HAP-1 (cell line): ENCODE results near the gene TAL1.
"Not testable (repeated sequence)": the region's sequence is repeated elsewhere in the genome, so short reads cannot be mapped to it uniquely, and the experiment has no call there.

Experiments
- DNase-seq, 2 experiments: peaks; one replicate each; pipeline ENCODE4 v3.0.0-alpha.2; 2016 to 2020; ENCODE audit warnings: low spot score in 2 of 2
- H3K27me3 ChIP-seq: fragments of 250-450 bp; sonication (Bioruptor Pico); 2 replicates; pipeline ENCODE4 v1.5.1; 2020; ENCODE audit warnings: low read depth, mild to moderate bottlenecking, moderate library complexity
- H3K36me3 ChIP-seq: fragments of 250-450 bp; sonication (Bioruptor Pico); replicated peaks from 2 replicates; pipeline ENCODE4 v1.5.1; 2020; ENCODE audit warnings: mild to moderate bottlenecking
- H3K4me1 ChIP-seq: fragments of 250-450 bp; sonication (Bioruptor Pico); 2 replicates; pipeline ENCODE4 v1.5.1; 2020; ENCODE audit warnings: mild to moderate bottlenecking
- H3K4me3 ChIP-seq: fragments of 250-450 bp; sonication (Bioruptor Pico); 2 replicates; pipeline ENCODE4 v1.5.1; 2020; ENCODE audit warnings: mild to moderate bottlenecking, moderate library complexity
- H3K9me3 ChIP-seq: fragments of 250-450 bp; sonication (Bioruptor Pico); 2 replicates; pipeline ENCODE4 v1.5.1; 2020; ENCODE audit warnings: mild to moderate bottlenecking, moderate library complexity
- in situ Hi-C: fragments of 300-500 bp; cut with MboI; formaldehyde crosslinking; loops from 3 replicates; pipeline ENCODE4 v1.14.3; 2020; ENCODE audit warnings: low sequenced_read_pairs, inconsistent platforms, mixed read lengths

The TAL1 gene

GRCh38 chr1:47213230-47213963, 18.6 kb downstream of the TAL1 start:
- H3K27me3 ChIP-seq: no peaks in the 10 kb centered on the region
- peaks cover 3% of the 10 kb centered on the region; the same call in 1 of the 2 replicates for H3K4me1 ChIP-seq
- no peaks in the 10 kb centered on the region for H3K9me3 ChIP-seq
- H3K36me3 ChIP-seq: no peaks in the 10 kb centered on the region
- no peak overlapping the region for H3K4me3 ChIP-seq
- DNase-seq: no peak
- in situ Hi-C loops: no loop called here

- Histone ChIP-seq H3K4me1 (peaks cover 3% of the 10 kb centered on the region; the same call in 1 of the 2 replicates), H3K36me3 (no peaks in the 10 kb centered on the region), H3K9me3 (no peaks in the 10 kb centered on the region), H3K4me3 (no peak overlapping the region), H3K27me3 (no peaks in the 10 kb centered on the region)
- no peak for DNase-seq
- in situ Hi-C loops: no loop called here
Measured at GRCh38 chr1:47212636-47213229, 19.3 kb downstream of the TAL1 start.

- H3K36me3 ChIP-seq: no peaks in the 10 kb centered on the region
- no peak for DNase-seq
- no peaks in the 10 kb centered on the region for H3K27me3 ChIP-seq
- peaks cover 3% of the 10 kb centered on the region; the same call in 1 of the 2 replicates for H3K4me1 ChIP-seq
- no peak overlapping the region for H3K4me3 ChIP-seq
- in situ Hi-C loops: no loop called here
- H3K9me3 ChIP-seq: no peaks in the 10 kb centered on the region
Measured at GRCh38 chr1:47211796-47212269, 20.2 kb downstream of the TAL1 start.

- in situ Hi-C loops: no loop called here
- no peak for DNase-seq
- Histone ChIP-seq H3K36me3 (no peaks in the 10 kb centered on the region), H3K4me1 (peaks cover 3% of the 10 kb centered on the region; the same call in 1 of the 2 replicates), H3K27me3 (no peaks in the 10 kb centered on the region), H3K9me3 (no peaks in the 10 kb centered on the region), H3K4me3 (no peak overlapping the region)
Measured at GRCh38 chr1:47210666-47211065, 21.4 kb downstream of the TAL1 start.

GRCh38 chr1:47209725-47210325, 22.2 kb downstream of the TAL1 start:
- in situ Hi-C loops: no loop called here
- DNase-seq: no peak
- H3K4me1 ChIP-seq: peaks cover 3% of the 10 kb centered on the region; the same call in 1 of the 2 replicates
- no peaks in the 10 kb centered on the region for H3K36me3 ChIP-seq
- no peaks in the 10 kb centered on the region for H3K27me3 ChIP-seq
- no peak overlapping the region for H3K4me3 ChIP-seq
- no peaks in the 10 kb centered on the region for H3K9me3 ChIP-seq

- no peaks in the 10 kb centered on the region for H3K36me3 ChIP-seq
- H3K4me3 ChIP-seq: no peak overlapping the region
- peaks cover 3% of the 10 kb centered on the region; the same call in 1 of the 2 replicates for H3K4me1 ChIP-seq
- H3K9me3 ChIP-seq: no peaks in the 10 kb centered on the region
- in situ Hi-C loops: no loop called here
- no peaks in the 10 kb centered on the region for H3K27me3 ChIP-seq
- peak in 1 of 2 experiments; percentile 23 for DNase-seq
Measured at GRCh38 chr1:47209091-47209490, 22.9 kb downstream of the TAL1 start.

- H3K36me3 ChIP-seq: no peaks in the 10 kb centered on the region
- in situ Hi-C loops: no loop called here
- no peaks in the 10 kb centered on the region for H3K9me3 ChIP-seq
- peaks cover 3% of the 10 kb centered on the region; the same call in 1 of the 2 replicates for H3K4me1 ChIP-seq
- no peak overlapping the region for H3K4me3 ChIP-seq
- peak; percentile 58 to 70 for DNase-seq
- no peaks in the 10 kb centered on the region for H3K27me3 ChIP-seq
Measured at GRCh38 chr1:47208374-47208850, 23.6 kb downstream of the TAL1 start.

- Histone ChIP-seq H3K9me3 (no peaks in the 10 kb centered on the region), H3K27me3 (no peaks in the 10 kb centered on the region), H3K36me3 (no peaks in the 10 kb centered on the region), H3K4me1 (peaks cover 3% of the 10 kb centered on the region; the same call in 1 of the 2 replicates), H3K4me3 (no peak overlapping the region)
- DNase-seq: no peak
- in situ Hi-C loops: no loop called here
Measured at GRCh38 chr1:47207803-47208373, 24.1 kb downstream of the TAL1 start.

- no peak overlapping the region for H3K4me3 ChIP-seq
- H3K36me3 ChIP-seq: no peaks in the 10 kb centered on the region
- DNase-seq: no peak
- H3K27me3 ChIP-seq: no peaks in the 10 kb centered on the region
- peaks cover 3% of the 10 kb centered on the region; the same call in 1 of the 2 replicates for H3K4me1 ChIP-seq
- no peaks in the 10 kb centered on the region for H3K9me3 ChIP-seq
- in situ Hi-C loops: no loop called here
Measured at GRCh38 chr1:47205918-47206317, 26.1 kb downstream of the TAL1 start.

GRCh38 chr1:47203504-47203903, 28.5 kb downstream of the TAL1 start:
- H3K27me3 ChIP-seq, H3K36me3 ChIP-seq, H3K9me3 ChIP-seq, in situ Hi-C loops, H3K4me1 ChIP-seq, DNase-seq, H3K4me3 ChIP-seq: not testable (repeated sequence)

- no peaks in the 10 kb centered on the region for H3K9me3 ChIP-seq
- no peaks in the 10 kb centered on the region for H3K36me3 ChIP-seq
- H3K27me3 ChIP-seq: no peaks in the 10 kb centered on the region
- no peak for DNase-seq
- in situ Hi-C loops: no loop called here
- no peak overlapping the region for H3K4me3 ChIP-seq
- H3K4me1 ChIP-seq: no peaks in the 10 kb centered on the region
Measured at GRCh38 chr1:47201179-47201578, 30.8 kb downstream of the TAL1 start.

- Histone ChIP-seq H3K4me1 (no peaks in the 10 kb centered on the region), H3K36me3 (no peaks in the 10 kb centered on the region), H3K4me3 (no peak overlapping the region), H3K9me3 (no peaks in the 10 kb centered on the region), H3K27me3 (no peaks in the 10 kb centered on the region)
- in situ Hi-C loops: loop anchor here (10.0 kb wide), 1 partner anchor 517 kb away; no protein-coding TSS in a partner anchor
- DNase-seq: no peak
Measured at GRCh38 chr1:47198214-47198613, 33.8 kb downstream of the TAL1 start.

- Histone ChIP-seq H3K36me3 (no peaks in the 10 kb centered on the region), H3K4me3 (no peak overlapping the region), H3K9me3 (no peaks in the 10 kb centered on the region), H3K4me1 (no peaks in the 10 kb centered on the region), H3K27me3 (no peaks in the 10 kb centered on the region)
- no peak for DNase-seq
- in situ Hi-C loops: loop anchor here (10.0 kb wide), 1 partner anchor 518 kb away; no protein-coding TSS in a partner anchor
Measured at GRCh38 chr1:47196622-47197021, 35.4 kb downstream of the TAL1 start.
